GM15510 (cell line): ENCODE measurements around the gene ZNF316.

Source experiments
- POLR2A ChIP-seq: IDR thresholded peaks from 3 replicates; pipeline ENCODE4 v1.6.1; 2011; ENCODE audit warnings: borderline replicate concordance; ENCODE audit not compliant: insufficient read length; ENCODE audit errors: extremely low read depth

The ZNF316 gene

DNA sequence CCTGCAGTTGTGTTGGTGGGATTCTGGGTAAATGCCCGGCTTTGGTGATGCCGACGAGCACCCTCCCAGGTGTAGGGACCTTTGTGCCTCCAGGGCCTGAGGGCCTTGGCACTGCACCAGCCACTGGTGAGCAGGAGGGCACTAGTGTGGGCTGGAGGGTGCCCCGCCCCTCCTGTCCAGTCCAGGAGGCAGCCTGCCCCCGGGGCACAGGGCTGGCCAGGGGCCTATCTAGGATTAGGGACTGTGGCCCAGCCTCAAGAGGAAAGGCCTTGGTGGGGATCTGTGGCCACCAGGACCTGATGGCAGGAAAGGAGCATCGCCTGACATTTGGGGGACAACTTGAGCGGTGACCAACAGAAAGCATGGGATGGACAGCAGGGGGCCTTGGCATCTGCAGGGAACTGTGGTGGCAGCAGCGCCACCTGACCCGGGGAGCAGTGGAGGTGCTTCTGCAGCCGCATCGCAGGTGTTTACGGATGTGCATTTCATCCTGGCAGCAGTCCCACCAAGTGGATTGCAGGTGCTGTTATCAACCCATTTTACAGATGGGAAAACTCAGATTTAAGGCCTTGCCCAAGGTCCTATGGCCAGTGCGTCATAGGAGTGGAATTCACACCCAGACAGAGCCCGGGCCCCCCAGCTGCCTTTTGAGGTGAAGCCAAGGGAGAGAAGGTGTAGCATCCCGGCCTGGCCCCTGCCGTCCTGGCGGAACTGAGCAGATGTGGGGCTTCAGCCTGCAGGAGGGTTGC lies 11.1 kb downstream of the ZNF316 start:
- no peak for TF ChIP-seq POLR2A

GRCh38 chr7:6648815-6649104 lies 11.6 kb downstream of the ZNF316 start:
- TF ChIP-seq POLR2A = no peak

DNA sequence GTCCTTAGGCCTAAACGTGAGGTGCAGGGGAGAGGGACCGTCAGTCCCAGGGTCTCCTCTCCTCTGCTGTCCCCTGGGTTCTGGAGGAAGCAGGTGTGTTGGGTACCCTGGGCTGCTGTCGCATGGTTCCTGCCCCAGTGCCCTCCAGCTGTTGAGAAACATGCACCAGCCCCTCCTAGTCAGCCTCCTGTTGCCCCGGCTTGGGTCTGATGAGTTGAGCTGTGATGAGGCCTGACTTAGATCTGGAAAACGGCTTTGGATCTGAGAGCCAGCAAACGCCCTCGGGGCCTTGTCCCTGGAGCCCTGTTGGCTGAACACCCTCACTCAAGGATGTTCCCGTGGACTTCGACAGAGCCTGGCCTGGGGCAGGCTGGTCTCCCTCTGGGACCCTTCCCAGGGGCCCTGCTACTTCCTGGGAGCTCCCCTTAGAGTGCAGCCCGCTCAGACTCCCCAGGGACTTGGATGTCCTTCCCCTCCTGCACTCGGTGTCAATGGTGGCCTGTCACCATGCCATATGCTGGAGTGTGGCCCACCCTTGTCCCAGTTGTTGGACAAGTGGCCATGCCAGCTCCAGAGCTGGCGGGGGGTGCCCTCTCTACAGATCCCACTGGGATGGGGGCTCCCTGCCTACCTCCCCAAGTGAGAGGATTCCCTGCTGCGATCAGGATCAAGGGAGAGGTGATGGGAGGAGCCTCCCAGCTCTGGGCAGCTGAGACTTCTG lies 12.3 kb downstream of the ZNF316 start:
- TF ChIP-seq POLR2A = no peak

DNA sequence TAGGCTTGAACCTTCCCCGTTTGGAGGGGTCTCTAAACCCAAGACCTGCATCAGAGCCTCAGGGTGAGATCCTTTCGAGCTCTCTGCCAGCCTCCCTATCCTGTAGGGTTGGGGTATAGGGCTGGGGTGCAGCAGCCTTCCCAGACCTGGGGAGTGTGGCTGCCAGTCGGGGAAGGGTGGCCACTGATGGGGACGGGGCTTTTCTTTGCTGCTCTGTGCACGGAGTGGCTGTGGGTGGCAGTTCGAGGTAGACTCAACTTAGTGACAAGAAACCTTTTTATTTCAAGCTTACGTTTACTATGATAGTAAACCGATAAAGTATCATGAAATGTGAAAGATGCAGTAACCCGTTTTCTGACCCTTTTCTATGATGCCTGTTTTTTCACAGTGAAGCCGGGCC lies 13.0 kb downstream of the ZNF316 start:
- TF ChIP-seq POLR2A = no peak

GRCh38 chr7:6650521-6651011 lies 13.4 kb downstream of the ZNF316 start:
- TF ChIP-seq POLR2A = no peak

- TF ChIP-seq POLR2A = no peak
Observed at GRCh38 chr7:6651851-6652445, 14.8 kb downstream of the ZNF316 start.

DNA sequence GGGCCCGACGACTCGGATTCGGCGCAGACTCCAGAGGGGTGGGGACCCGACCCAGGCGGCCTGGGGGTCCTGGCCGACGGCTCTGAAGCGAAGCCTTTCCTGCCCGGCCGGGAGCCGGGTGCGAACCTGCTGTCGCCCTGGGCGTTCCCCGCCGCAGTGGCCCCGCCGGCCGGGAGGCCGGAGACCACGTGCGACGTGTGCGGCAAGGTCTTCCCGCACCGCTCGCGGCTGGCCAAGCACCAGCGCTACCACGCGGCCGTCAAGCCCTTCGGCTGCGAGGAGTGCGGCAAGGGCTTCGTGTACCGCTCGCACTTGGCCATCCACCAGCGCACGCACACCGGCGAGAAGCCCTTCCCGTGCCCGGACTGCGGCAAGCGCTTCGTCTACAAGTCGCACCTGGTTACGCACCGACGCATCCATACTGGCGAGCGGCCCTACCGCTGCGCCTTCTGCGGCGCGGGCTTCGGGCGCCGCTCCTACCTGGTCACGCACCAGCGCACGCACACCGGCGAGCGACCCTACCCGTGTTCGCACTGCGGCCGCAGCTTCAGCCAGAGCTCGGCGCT lies 15.4 kb downstream of the ZNF316 start:
- no peak for TF ChIP-seq POLR2A

GRCh38 chr7:6653071-6654003 lies 16.2 kb downstream of the ZNF316 start:
- TF ChIP-seq POLR2A = no peak

- no peak for TF ChIP-seq POLR2A
Observed at GRCh38 chr7:6654113-6654841, 17.2 kb downstream of the ZNF316 start.

DNA sequence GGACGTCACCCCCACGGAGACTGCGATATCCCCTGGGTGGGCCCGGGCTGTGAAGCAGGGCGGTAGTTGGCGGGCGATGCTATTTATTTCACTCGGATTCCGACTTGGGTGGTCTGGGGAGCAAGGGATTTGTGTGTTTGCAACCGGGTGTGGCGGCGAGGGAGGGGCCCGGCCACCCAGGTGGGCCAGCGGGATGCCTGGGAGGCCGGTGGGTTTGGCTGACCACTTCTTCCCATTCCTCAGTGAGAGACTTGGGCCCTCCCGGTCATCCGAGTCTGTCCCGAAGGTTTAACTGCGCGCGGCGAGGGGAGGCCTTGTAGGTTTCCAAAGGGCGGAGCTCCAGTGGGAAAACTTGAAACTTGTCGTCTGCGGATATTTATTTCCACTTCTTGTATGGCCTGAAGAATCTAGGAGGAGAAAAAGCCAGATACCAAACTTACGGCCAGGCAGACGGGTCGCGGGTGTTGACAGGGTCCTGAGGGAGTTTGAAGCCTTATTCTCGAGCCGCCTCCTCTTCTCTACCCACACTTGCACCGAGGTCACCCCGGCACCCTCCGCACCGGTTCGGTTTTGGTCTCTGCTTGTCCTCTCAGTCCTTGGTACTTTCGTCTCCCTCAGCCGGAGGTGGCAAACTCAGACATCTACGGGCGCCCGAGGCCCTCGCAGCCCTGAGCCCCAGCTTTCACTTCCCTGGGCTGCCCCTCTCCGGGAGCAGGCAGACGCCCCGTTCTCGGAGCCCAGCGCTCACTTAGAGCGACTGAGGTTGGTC lies 17.9 kb downstream of the ZNF316 start:
- TF ChIP-seq POLR2A = no peak

GRCh38 chr7:6655636-6656385 lies 18.7 kb downstream of the ZNF316 start:
- no peak for TF ChIP-seq POLR2A

- TF ChIP-seq POLR2A = no peak
Observed at GRCh38 chr7:6656413-6656812, 19.3 kb downstream of the ZNF316 start.
